GM21526 (cell line): ENCODE data around the gene LENG9.
"Not testable (repeated sequence)": the region's sequence is repeated elsewhere in the genome, so short reads cannot be mapped to it uniquely, and the experiment has no call there.

Experiments used
- ATAC-seq: cut with Tn5 transposase; IDR thresholded peaks from one replicate; pipeline ENCODE4 v1.9.1; 2021; ENCODE audit warnings: moderate library complexity; ENCODE audit not compliant: unreplicated experiment, low FRiP score

Gene LENG9

DNA sequence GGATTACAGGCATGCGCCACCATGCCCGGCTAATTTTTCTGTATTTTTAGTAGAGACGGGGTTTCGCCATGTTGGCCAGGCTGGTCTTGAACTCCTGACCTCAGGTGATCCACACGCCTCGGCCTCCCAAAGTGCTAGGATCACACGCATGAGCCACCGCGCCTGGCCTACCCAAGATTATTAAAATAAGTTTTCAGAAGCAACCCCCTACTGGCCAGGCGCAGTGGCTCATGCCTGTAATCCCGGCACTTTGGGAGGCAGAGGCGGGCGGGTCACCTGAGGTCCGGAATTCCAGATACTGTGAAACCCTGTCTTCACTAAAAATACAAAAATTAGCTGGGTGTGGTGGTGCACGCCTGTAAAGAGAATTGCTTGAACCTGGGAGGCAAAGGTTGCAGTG, 17.2 kb downstream of the LENG9 start:
- ATAC-seq = not testable (repeated sequence)

DNA sequence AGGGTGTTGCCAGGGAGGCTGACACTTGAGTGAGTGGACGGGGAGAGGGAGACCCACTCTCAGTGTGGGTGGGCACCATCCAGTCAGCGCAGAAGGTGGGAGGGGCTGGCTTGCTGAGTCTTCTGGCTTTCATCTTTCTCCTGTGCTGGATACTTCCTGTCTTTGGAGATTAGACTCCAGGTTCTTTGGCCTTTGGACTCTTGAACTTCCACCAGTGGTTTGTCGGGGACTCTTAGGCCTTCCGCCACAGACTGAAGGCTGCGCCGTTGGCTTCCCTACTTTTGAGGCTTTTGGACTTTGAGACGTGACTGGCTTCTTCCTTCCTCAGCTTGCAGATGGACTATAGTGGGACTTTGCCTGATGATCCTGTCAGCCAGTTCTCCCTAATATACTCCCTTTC, 18.8 kb downstream of the LENG9 start:
- ATAC-seq = no peak

DNA sequence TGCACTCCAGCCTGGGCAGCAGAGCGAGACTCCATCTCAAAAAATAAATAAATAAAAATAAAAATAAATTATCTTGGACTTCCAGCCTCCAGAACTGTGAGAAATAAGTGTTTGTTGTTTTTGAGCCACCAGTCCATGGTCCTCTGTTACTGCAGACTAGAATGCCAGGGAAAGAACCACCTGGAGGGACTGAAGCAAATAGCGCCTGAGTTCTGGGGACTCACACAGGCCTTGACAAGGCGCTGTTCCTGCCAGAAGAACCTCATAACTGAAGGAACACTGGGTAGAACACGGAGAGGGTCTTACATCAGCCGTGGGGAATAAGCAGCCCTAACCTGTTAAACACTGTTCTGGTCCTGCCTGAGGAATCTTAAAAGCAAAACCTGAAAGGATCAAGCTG, 22.9 kb downstream of the LENG9 start:
- no peak for ATAC-seq

DNA sequence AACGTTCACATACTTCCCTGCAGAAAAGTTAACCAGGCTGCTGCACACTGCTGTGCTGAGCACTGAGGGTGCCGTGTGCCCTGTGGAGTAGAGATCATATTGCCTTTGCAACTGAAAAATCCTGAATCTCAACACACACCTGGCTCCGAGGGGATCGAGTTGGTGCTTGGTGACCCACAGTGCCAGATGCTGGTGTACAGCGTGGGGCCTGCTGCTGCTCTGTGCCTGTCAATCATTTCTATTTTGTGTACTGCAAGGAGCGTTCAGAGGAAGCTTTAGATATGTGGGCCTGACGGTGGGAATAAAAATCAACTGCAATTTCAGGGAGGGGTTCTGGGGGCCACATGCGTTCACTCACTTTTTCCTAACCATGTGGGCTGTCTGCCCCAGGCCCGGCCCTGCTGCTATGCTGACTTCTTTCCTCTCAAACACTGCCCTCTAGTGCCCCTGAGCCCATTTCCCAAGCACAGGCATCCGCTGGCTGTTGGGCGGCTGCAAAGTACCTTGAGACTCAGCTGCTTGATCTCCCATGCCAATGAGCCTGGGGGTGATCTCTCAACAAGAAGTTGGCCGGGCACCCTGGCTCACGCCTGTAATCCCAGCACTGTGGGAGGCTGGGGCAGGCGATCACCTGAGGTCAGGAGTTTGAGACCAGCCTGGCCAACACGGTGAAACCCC, 24.3 kb downstream of the LENG9 start:
- no peak for ATAC-seq

DNA sequence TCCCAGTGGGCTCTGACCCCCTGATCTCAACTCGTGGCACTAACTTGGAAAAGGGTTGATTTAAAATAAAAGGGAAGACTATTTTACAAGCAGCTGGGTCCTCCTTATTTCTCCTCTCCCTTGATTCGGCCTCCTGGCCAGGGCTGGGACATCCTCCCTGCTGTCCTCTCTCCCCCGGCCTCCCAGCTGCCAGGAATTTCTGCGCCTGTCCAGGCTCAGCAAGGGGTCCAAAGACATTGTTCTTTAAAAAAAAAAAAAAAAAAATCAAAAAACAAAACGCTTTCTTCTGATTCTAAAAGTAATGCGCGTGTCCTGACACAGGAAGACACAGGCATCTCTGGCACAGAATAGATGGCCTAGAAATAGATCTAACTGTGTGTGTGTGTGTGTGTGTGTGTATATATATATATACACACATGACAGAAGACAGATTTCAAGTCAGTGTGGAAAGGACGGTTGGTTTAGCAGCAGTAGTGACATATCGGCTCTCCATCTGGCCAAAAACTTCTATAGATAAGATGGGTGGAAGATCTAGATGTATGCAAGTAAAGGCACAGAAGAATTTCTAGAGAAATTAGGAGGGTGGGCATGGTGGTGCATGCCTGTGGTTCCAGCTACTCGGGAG, 26.8 kb downstream of the LENG9 start:
- no peak for ATAC-seq

DNA sequence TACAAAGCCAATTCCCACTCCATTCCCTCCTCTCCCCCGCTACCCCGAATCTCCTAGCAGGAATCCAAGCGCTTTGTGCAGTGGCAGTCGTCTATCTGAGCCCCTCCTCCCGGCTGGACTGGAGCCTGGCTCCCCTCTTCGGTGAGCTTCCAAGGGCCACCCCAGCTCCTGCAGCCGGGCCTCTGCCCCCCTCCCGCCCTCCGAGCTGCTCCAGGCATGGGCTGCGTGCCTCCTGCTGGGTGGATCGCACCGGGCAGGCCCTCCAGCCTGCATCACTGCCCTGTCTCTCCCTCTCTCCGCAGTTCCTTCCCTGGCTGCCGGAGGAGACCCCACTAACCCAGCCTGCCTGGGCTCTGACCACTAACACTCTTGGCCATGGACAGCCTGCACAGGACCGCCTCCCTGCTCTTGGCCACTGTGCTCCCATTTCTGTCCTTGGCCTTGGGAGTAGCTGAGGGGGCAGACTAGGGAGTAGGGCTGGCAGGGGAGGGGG, 27.5 kb downstream of the LENG9 start:
- ATAC-seq = no peak

DNA sequence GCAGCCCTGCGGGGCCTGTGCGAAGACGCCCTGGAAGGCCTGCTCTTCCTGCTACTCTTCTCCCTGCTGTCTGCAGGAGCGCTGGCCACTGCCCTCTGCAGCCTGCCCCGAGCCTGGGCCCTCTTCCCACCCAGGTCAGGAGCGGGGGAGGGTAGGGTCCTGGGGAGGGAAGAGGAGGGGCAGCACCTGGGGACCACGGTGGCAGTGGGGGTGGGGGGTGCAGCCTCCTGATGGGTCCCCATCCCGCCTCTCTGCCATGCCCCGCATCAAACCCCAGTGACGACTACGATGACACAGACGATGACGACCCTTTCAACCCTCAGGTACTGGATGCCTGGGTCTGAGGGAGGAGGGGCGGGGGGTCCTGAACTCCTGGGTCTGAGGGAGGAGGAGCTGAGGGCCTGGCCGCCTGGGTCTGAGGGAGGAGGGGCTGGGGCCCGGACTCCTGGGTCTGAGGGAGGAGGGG, 28.0 kb downstream of the LENG9 start:
- ATAC-seq = no peak

DNA sequence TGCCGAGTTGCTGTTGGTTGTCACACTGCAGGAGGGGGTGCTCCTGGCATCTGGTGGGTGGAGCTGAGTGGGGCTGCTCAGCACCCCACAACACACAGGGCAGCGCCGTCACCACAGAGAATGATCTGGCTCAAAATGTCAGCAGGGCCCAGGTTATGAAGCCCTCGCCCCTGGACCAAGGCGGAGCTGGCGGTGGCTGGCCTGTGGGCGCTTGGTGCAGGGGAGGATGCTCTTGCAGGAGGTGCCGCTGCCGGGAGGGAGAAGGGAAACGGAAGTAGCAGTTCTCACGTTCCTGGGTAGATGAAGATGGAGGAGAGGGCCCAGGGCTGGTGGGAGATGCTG, 28.7 kb downstream of the LENG9 start:
- no peak for ATAC-seq

DNA sequence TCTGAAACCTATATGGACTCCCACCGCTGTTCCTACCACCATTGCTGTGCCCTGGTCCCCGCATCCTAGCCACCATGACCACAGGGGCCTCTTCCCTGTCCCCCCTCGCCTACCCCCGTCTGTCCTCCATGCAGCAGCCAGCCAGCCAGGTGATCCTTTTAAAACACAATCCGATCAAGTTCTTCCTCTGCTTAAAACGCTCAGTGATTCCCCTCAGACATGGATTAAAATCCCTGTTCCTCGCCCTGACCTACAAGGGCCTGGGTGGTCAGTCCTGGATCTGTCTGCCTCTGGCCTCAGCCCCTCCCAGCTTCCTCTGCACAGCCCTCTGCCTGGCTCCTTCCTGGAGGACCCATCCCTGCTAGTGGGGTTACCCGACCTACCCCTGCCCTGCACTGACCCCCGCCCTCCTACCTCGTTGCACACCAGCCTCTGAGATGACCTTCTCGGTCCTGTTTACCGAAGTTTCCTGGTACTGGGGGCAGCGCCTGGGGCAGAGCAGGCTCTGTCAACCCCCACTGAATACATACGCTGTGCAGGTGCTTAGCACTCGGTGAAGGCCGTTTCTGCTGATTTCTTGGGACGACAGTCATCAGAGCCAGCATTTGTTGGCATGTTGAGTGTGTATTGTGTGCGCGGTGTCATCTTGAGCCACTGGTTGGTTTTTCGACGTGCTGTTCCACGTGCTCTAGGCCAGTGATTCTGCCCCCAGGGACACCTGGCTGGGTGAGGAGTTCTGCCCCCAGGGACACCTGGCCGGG, 29.3 kb downstream of the LENG9 start:
- ATAC-seq = no peak

DNA sequence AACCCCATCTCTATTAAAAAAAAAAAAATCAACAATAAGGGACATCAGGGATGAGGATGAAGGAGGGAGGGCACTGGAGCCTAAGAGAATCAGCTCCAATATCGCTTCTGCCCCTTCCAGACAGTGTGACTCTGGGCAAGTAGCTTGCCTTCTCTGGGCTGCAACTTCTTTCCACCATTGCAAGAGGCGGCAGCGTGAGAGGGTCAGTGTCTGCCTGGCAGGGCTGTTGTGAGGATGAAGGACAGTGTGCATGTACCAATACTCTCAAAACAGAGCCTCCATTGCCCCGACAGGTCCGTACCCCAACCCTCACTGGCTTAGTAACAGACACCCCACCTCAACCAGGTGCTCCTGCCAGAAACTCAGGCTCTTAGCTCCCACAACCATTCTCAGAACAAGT, 29.9 kb downstream of the LENG9 start:
- no peak for ATAC-seq

DNA sequence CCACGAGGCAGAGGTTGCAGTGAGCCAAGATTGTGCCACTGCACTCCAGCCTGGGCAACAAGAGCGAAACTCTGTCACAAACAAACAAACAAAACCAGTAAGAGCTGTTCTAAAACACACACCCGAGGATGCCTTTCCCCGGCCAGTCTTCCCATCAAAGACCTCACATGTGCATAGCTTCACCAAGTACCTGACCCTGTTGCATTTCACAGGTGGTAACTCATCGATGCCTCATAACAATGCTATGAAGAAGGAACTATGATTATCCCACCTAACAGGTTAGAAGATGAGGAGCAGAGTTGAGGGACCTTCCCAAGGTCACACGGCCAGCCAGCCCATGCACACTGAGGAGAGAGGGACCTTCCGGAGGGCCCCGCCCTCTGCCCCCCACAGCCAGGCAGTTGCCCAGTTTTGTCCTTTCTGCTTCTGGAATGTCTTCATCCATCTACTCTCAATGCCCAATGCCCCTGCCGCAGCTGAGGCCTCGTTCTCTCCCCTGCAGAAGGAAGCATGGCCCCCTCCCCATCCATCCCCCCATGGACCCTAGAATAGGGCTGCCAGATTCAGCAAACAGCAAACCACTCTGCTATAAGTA, 31.3 kb downstream of the LENG9 start:
- ATAC-seq = no peak

DNA sequence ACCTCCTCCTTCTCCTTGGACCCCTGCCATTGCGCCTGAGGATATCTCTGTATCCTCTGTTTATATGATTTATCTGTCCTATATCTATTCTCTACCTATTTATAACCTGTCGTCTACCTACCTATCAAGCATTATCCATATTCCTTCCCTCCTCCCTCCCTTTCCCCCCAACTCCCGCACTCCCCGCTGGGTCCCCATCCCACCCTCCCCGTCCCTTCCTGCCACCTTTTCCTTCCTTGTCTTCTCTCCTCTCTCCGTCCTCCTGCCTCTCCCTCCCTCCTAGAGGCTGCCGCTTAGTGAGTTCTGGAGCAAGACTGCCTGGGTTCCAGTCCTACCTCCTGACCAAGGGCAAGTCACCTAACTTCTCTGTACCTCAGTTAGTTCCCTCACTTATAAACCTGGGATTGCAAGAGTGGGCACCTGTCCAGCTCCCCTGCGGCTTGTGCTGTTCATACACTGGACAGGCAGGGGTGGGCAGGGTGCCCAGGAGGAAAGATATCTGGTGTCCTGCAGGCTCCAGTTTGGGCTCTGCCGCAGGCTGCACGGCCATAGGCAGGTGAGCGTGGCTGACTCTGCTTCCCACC, 32.2 kb downstream of the LENG9 start:
- no peak for ATAC-seq

DNA sequence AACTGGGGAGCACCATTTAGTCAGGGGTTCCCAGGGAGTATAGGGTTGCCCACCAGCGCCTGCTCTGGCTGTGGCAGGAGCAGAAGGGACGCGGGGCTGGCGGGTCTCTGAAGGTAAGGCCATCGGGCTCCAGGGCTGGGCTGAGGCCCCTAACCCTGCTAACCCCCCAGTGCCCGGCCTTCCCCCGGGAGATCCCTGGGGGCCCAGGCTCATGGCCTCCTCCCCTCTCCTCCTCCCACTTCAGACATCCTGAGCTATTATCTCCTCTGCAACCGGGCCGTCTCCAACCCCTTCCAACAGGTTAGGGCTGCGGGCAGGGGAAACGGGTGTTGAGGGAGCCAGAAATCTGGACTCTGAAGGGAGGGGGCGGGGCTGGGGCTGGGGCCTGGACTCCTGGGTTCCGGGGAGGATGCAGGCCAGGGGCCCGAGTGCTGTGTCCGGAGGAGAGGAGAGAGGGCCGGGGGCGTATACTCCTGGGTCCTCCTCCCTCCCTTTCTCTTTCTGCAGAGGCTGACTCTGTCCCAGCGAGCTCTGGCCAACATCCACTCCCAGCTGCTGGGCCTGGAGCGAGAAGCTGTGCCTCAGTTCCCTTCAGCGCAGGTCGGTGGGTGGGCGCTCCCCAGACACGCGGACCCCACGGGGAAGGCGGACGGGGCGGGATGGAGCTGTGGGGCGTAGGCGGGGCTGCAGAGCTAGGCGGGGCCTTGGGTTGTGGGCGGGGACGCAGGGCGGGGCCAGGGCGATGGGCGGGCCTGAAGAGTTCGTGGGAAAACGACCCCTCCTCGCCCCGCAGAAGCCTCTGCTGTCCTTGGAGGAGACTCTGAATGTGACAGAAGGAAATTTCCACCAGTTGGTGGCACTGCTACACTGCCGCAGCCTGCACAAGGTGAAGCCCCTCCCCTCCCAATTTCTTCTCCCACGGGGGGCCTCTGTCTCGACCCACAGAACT, 33.0 kb downstream of the LENG9 start:
- ATAC-seq = no peak

DNA sequence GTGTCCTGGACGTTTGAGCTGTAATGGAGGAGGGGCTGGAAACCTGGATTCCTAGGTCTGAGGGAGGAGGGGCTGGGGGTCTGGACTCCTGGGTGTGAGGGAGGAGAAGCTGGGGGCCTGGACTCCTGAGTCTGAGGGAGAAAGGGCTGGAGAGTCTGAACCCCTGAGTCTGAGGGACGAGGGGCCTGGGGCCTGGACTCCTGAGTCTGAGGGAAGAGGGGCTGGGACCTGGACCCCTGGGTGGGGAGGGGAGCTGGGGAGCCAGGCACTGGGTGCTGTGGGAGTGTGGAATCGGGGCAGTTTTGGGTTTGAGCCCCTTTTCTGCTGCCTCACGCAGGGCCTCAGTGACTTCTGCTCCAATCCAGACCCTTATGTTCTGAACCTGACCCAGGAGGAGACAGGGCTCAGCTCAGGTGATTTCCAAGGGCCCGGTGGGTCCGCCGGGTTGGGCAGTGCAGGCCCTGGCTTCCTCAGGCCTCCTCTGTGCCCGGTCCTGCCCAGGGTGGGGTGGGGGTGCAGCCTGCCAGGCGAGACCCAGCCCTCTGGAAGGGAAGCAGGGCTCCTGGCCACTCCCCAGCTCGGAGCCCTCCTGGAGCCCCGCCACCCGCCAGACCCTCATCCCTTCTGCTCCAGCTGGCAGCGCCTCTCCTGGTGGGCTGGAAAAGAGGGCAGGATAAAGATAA, 33.9 kb downstream of the LENG9 start:
- ATAC-seq = no peak

DNA sequence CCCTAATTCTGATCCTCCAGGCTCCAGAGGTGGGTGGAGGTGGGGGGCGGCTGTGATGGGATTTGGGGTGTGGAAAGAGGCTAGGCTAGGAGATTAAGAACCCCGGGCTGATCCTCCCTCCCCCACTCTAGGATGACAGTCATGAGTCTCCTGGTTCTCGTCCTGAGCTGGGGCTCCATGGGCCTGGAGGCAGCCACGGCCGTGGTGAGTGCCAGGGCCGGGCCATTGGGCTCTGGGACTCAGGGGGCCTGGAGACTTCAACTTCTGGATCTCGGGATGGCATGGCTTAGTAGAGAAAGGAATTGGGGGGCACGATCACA, 34.4 kb downstream of the LENG9 start:
- ATAC-seq = no peak

DNA sequence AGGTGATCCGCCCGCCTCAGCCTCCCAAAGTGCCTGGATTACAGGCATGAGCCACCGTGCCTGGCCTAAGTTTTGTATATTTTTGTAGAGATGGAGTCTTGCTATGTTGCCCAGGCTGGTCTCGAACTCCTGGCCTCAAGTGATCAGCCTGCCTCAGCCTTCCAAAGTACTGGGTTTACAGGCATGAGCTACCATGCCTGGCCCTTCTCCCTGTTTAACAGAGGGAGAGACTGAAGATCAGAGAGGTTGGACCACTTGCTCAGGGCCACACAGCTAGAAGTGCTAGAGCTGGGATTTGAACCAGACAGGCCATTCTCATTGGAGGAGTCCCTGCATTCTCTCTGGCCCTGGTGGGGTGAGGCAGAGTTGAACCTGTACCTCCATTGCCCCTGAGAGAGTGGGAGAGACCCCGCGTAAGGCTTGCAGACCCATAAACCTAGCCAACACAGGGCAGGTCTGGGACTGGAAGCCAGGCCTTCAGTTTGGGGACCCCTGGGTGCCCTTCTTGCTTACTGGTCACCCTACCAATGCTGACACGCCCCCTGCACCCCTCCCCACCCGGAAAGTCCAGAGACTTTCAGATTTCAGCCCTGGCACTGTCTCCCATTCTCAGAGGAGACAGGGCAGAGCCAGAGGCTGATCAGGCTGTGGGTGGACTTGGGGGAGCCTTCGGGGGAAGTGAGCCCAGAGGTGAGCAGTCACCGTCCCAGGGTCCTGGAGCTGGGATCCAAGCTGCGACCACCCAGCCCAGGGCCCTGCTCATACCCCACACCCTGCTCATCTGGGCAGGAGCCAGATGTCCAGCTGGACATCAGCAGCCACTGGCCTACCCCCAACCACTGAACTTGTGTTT, 35.0 kb downstream of the LENG9 start:
- no peak for ATAC-seq

DNA sequence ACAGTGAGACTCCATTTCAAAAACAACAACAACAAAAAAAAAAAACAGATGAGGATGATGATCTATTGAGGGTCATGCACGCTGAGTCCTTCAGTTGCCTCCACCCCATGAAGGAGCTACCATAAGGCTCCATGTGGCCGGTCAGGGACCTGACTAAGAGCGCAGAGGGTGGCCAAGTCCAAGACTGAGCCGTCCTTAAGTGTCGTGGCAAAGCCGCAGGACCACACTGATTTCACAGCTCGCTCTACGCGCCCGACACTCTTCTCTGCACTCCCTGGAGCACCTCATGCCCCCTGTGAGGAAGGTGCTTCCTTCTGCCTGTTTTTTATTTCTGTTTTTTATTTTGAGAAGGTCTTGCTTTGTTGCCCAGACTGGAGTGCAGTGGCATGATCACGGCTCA, 36.0 kb downstream of the LENG9 start:
- no peak for ATAC-seq

DNA sequence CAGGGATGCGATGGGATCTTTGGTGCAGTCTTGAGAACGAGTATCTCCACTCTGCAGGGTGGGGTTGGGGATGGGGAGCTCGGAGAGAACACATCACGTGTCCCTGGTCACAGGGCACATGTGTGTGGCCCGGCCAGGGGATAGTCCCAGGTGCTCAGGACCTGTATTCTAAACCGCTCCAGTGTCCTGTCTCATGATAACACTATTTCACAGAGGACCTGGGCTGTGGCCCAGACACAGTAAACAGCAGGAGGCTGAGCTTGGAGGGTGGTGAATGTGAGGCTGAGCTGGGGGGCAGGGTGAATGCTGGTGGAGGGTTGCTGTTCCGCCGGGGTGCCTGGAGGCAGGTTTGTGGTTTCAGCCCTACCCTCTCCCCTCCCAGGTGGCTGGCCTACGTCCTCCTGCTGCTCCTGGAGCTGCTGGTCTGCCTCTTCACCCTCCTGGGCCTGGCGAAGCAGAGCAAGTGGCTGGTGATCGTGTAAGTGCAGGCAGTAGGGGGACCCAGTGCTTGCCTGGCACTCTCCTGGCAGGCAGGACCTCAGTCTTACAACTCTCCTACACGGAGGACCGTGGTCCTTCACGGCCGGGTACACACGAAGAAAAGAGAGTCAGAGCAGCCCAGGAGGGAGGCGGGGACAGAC, 37.2 kb downstream of the LENG9 start:
- no peak for ATAC-seq
